ENCODE measurements around the gene TAS1R2.

The TAS1R2 gene

GRCh38 chr1:18805925-18806849, 53.3 kb downstream of the TAS1R2 start:
- Histone ChIP-seq H2AFZ (ENCODE audit: low read depth, low read length) (no peak overlapping the region), H3K4me1 (ENCODE audit: insufficient read depth, low read length) (no peaks in the 10 kb centered on the region), H3K36me3 (ENCODE audit: insufficient read depth, low read length) (no peaks in the 10 kb centered on the region), H3K9me3 (ENCODE audit: low read length) (no peaks in the 10 kb centered on the region), H3K27me3 (ENCODE audit: insufficient read depth, low read length) (peaks cover 2% of the 10 kb centered on the region), H3K4me3 (ENCODE audit: low read length) (no peak overlapping the region)

GRCh38 chr1:18805150-18805879, 54.1 kb downstream of the TAS1R2 start:
- H3K4me3 ChIP-seq (ENCODE audit: low read length) = no peak overlapping the region
- H3K36me3 ChIP-seq (ENCODE audit: insufficient read depth, low read length) = no peaks in the 10 kb centered on the region
- peaks cover 2% of the 10 kb centered on the region for H3K27me3 ChIP-seq (ENCODE audit: insufficient read depth, low read length)
- no peaks in the 10 kb centered on the region for H3K9me3 ChIP-seq (ENCODE audit: low read length)
- H3K4me1 ChIP-seq (ENCODE audit: insufficient read depth, low read length) = no peaks in the 10 kb centered on the region
- H2AFZ ChIP-seq (ENCODE audit: low read depth, low read length) = no peak overlapping the region

DNA sequence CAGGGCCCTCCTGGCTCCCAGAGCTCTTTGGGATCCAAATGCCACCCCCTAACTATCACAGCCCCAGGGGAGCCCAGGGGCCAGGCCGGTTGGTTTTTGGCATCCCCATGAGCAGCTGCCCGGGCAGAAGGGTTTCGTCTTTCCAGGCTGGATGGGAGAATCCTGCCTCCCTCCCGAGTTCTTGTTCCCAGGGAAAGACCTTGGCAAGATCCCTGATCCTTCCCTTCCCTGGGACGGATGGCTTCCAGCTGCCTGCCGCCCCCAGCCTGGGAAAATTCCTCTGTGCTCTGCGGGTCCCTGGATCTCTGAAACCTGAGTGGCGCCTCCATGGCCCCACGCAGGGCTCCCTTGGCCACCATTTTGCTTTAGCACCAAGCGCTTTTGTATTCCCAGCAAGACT, 55.6 kb downstream of the TAS1R2 start:
- H3K36me3 ChIP-seq (ENCODE audit: insufficient read depth, low read length) = no peaks in the 10 kb centered on the region
- H3K4me1 ChIP-seq (ENCODE audit: insufficient read depth, low read length) = no peaks in the 10 kb centered on the region
- H3K9me3 ChIP-seq (ENCODE audit: low read length) = no peaks in the 10 kb centered on the region

DNA sequence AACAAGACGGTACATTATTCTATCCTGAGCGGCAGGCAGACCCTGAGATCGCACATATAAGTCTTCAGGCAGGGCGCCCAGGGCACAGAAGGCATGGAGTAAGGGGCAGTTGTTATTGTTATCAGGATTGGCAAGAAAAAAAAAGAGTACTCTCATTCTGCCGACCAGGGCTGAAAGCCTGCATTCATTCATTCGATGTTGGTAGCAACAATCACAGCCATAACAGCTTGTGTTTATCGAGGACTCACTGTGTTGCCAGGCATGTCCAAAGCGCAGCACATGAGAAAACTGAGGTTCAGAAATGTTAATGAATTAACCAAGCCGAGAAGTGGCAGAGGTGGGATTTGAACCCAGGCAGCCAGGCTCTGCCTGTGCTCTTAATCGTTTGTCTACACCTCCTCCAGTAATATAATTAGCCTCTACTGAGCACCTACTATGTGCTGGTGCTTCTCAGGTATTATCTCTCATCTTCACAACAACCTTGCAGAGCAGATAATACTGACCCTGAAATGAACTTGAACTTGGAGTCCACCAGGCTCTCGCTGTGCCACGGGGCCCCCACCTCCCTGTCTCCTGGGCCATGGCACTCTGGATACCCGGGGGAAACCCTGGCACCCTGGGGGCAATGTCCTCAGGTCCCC, 56.2 kb downstream of the TAS1R2 start:
- Histone ChIP-seq H3K9me3 (ENCODE audit: low read length) (no peaks in the 10 kb centered on the region), H3K27me3 (ENCODE audit: insufficient read depth, low read length) (peaks cover 2% of the 10 kb centered on the region), H2AFZ (ENCODE audit: low read depth, low read length) (no peak overlapping the region), H3K4me3 (ENCODE audit: low read length) (no peak overlapping the region), H3K4me1 (ENCODE audit: insufficient read depth, low read length) (no peaks in the 10 kb centered on the region), H3K36me3 (ENCODE audit: insufficient read depth, low read length) (no peaks in the 10 kb centered on the region)

More for the DNA sequence above, 55.6 kb downstream of the TAS1R2 start:
- Histone ChIP-seq H2AFZ (ENCODE audit: low read depth, low read length) (no peak overlapping the region), H3K4me3 (ENCODE audit: low read length) (no peak overlapping the region), H3K27me3 (ENCODE audit: insufficient read depth, low read length) (peaks cover 2% of the 10 kb centered on the region)

DNA sequence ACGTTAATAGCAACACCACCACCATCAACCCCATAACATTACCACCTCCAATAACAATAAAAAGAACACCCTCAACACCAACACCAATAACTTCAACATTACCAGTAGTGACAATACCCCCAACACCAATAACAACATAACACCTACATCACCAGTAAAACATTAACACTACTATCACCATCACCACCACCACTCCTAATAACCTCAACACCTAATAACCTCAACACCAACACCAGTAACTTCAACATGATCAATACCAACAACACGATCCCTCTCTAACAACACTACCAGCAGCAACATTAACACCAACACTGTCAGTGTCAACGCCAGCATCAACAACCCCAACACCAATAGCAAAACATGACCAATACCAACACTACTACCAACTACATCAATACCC, 57.2 kb downstream of the TAS1R2 start:
- no peaks in the 10 kb centered on the region for H3K36me3 ChIP-seq (ENCODE audit: insufficient read depth, low read length)
- no peaks in the 10 kb centered on the region for H3K4me1 ChIP-seq (ENCODE audit: insufficient read depth, low read length)
- H3K27me3 ChIP-seq (ENCODE audit: insufficient read depth, low read length) = peaks cover 2% of the 10 kb centered on the region
- H2AFZ ChIP-seq (ENCODE audit: low read depth, low read length) = no peak overlapping the region
- no peaks in the 10 kb centered on the region for H3K9me3 ChIP-seq (ENCODE audit: low read length)
- no peak overlapping the region for H3K4me3 ChIP-seq (ENCODE audit: low read length)

- H3K9me3 ChIP-seq (ENCODE audit: low read length) = no peaks in the 10 kb centered on the region
- H3K4me3 ChIP-seq (ENCODE audit: low read length) = no peak overlapping the region
- H2AFZ ChIP-seq (ENCODE audit: low read depth, low read length) = no peak overlapping the region
- no peaks in the 10 kb centered on the region for H3K36me3 ChIP-seq (ENCODE audit: insufficient read depth, low read length)
- H3K27me3 ChIP-seq (ENCODE audit: insufficient read depth, low read length) = peaks cover 2% of the 10 kb centered on the region
- H3K4me1 ChIP-seq (ENCODE audit: insufficient read depth, low read length) = no peaks in the 10 kb centered on the region
Observed at GRCh38 chr1:18800258-18800657, 59.2 kb downstream of the TAS1R2 start.

DNA sequence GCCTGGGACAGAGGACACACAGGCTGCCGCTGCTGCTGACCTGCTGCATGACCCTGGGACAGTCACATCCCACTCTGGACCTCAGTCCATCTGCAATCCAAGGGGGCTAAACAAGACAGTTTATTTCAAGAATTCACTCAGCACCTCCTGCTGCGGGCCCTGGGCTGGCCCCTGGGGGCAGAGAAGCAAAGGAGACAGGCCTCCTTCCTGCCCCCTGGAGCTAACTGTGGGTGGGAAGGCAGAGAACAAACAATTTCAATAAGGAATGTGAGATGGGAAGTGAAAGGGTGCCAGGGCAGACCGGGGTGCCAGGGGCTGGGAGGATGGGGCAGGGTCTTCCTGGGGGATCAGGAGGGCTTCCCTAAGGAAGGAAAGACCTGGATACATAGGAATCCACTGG, 60.0 kb downstream of the TAS1R2 start:
- Histone ChIP-seq H3K4me1 (ENCODE audit: insufficient read depth, low read length) (no peaks in the 10 kb centered on the region), H3K36me3 (ENCODE audit: insufficient read depth, low read length) (no peaks in the 10 kb centered on the region), H2AFZ (ENCODE audit: low read depth, low read length) (no peak overlapping the region), H3K9me3 (ENCODE audit: low read length) (no peaks in the 10 kb centered on the region), H3K4me3 (ENCODE audit: low read length) (no peak overlapping the region), H3K27me3 (ENCODE audit: insufficient read depth, low read length) (peaks cover 2% of the 10 kb centered on the region)

DNA sequence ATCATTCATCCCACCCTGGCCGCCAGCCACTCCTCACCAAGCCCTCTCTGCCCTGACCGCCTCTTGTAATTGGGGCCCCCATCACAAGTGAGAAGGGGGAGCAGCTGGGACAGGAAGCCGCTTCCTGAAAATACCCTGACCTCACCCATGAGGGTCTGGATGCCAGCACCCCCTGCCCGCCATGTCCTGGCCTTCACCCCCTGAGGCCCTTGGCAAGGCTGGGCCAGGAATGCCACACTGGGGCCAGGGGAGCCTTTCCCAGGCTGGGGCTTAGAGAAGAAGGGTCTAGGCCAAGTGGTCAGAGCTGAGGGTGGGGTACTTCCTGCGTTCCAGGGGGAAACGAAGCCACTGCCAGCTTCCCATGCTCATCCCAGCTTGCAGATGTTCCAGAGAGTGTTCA, 60.5 kb downstream of the TAS1R2 start:
- H3K27me3 ChIP-seq (ENCODE audit: insufficient read depth, low read length) = peaks cover 2% of the 10 kb centered on the region
- H3K4me1 ChIP-seq (ENCODE audit: insufficient read depth, low read length) = no peaks in the 10 kb centered on the region
- H3K9me3 ChIP-seq (ENCODE audit: low read length) = no peaks in the 10 kb centered on the region
- H3K4me3 ChIP-seq (ENCODE audit: low read length) = no peak overlapping the region
- no peak overlapping the region for H2AFZ ChIP-seq (ENCODE audit: low read depth, low read length)
- H3K36me3 ChIP-seq (ENCODE audit: insufficient read depth, low read length) = no peaks in the 10 kb centered on the region

GRCh38 chr1:18798533-18798932, 60.9 kb downstream of the TAS1R2 start:
- Histone ChIP-seq H3K4me1 (ENCODE audit: insufficient read depth, low read length) (no peaks in the 10 kb centered on the region), H3K4me3 (ENCODE audit: low read length) (no peak overlapping the region), H3K27me3 (ENCODE audit: insufficient read depth, low read length) (peaks cover under 1% of the 10 kb centered on the region)

GRCh38 chr1:18796950-18797349, 62.5 kb downstream of the TAS1R2 start:
- Histone ChIP-seq H3K36me3 (ENCODE audit: insufficient read depth, low read length) (no peaks in the 10 kb centered on the region), H3K9me3 (ENCODE audit: low read length) (no peaks in the 10 kb centered on the region), H3K27me3 (ENCODE audit: insufficient read depth, low read length) (no peaks in the 10 kb centered on the region), H3K4me3 (ENCODE audit: low read length) (no peak overlapping the region), H2AFZ (ENCODE audit: low read depth, low read length) (no peak overlapping the region), H3K4me1 (ENCODE audit: insufficient read depth, low read length) (no peaks in the 10 kb centered on the region)

More at GRCh38 chr1:18798533-18798932, 60.9 kb downstream of the TAS1R2 start:
- no peaks in the 10 kb centered on the region for H3K9me3 ChIP-seq (ENCODE audit: low read length)
- no peak overlapping the region for H2AFZ ChIP-seq (ENCODE audit: low read depth, low read length)
- no peaks in the 10 kb centered on the region for H3K36me3 ChIP-seq (ENCODE audit: insufficient read depth, low read length)

DNA sequence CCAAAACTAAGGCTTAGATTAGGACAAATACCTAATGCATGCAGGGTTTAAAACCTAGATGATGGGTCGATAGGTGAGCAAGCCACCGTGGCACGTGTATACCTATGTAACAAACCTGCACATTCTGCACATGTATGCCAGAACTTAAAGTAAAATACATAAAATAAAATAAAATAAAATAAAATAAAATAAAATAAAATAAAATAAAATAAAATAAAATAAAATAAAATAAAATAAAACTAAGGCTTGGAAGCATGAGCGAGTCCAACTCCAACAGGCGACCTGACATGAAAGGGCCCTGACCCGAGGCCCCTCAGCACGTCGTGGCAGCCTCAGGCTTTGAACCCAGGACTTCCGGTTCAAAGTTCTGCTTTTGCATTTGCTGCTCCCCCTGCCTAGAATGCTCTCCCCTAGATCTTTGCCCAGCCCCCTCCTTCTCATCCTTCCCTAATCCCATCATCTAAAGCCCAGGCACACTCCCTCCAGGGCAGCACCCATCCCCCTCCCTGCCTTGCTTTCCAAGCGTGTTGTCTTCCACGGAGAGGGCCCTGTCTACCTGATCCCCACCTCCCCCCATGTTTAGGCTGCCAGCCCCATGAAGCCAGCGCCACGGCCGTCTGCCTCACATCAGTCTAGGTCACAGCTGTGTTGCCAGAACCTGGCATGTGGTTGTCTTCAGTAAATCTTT, 64.3 kb downstream of the TAS1R2 start:
- H3K4me3 ChIP-seq (ENCODE audit: low read length) = no peak overlapping the region
- no peak overlapping the region for H2AFZ ChIP-seq (ENCODE audit: low read depth, low read length)
- no peaks in the 10 kb centered on the region for H3K4me1 ChIP-seq (ENCODE audit: insufficient read depth, low read length)
- no peaks in the 10 kb centered on the region for H3K9me3 ChIP-seq (ENCODE audit: low read length)
- H3K27me3 ChIP-seq (ENCODE audit: insufficient read depth, low read length) = no peaks in the 10 kb centered on the region
- H3K36me3 ChIP-seq (ENCODE audit: insufficient read depth, low read length) = no peaks in the 10 kb centered on the region

DNA sequence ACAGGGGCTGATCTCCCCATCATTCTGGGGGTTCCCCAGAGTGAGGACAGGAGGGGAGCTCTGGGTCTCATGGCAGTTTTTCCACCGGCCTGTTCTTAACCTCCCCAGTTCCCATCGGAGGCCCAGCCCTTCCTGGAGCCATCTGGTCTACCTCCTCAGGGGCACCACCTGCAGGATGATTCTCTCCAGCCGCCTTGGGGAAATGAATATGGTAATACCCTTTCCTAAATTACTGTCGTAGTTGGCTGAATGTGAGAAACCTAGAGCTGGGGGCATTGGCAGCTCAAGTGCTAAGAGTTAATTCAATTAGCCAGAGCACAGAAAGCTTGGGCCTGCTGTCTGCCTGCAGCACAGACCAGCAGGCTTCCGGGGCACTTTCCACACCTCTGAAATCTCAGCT, 64.9 kb downstream of the TAS1R2 start:
- no peaks in the 10 kb centered on the region for H3K27me3 ChIP-seq (ENCODE audit: insufficient read depth, low read length)
- H3K9me3 ChIP-seq (ENCODE audit: low read length) = no peaks in the 10 kb centered on the region
- no peaks in the 10 kb centered on the region for H3K4me1 ChIP-seq (ENCODE audit: insufficient read depth, low read length)

More for the DNA sequence above, 64.9 kb downstream of the TAS1R2 start:
- Histone ChIP-seq H2AFZ (ENCODE audit: low read depth, low read length) (no peak overlapping the region), H3K4me3 (ENCODE audit: low read length) (no peak overlapping the region), H3K36me3 (ENCODE audit: insufficient read depth, low read length) (no peaks in the 10 kb centered on the region)

Data from neuron (in vitro differentiated cells).